HG03175 (cell line): ENCODE measurements around the gene TRIM72.
"Not testable (repeated sequence)": the region's sequence is repeated elsewhere in the genome, so short reads cannot be mapped to it uniquely, and the experiment has no call there.

Experiments
- ATAC-seq: cut with Tn5 transposase; IDR thresholded peaks from one replicate; pipeline ENCODE4 v1.9.1; 2021; ENCODE audit warnings: mild to moderate bottlenecking, moderate library complexity; ENCODE audit not compliant: unreplicated experiment

TRIM72 gene

DNA sequence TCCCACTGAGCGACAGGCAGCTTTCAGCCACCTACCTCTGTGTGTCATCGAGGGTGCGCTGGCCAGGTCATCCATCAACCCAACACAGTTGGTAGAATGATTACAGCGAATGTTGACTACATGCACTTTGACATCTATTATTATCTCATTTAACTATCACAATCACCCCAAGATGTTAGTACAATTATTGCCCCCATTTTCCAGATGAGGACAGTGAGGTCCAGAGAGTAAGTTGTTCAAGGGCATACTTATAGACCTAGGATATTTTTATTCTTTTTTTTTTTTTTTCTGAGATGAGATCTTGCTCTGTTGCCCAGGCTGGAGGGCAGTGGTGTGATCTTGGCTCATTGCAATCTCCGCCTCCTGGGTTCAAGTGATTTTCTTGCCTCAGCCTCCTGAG lies 37.5 kb downstream of the TRIM72 start:
- no peak for ATAC-seq

- no peak for ATAC-seq
Measured at GRCh38 chr16:31253642-31254045, 39.7 kb downstream of the TRIM72 start.

DNA sequence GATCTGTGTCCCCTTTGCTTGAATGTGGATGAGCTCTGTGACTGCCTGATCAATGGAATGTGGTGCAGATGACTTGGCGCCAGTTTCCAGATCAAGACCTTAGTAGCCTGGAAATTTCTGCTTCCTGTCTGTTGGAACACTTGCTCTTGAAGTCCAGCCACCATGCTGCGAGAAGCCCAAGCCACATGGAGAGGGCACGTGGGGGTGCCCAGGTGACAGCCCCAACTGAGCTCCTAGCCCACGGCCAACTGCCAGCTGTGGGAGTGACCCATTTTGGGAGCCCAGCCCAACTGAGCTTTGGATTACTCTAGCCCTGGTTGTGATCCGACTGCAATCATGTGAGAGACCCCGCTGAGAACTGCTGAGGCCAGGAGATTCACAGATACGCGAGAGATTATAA lies 42.5 kb downstream of the TRIM72 start:
- ATAC-seq = no peak

- no peak for ATAC-seq
Measured at GRCh38 chr16:31258366-31258765, 44.4 kb downstream of the TRIM72 start.

- ATAC-seq = no peak
Measured at GRCh38 chr16:31260136-31260931, 46.4 kb downstream of the TRIM72 start.

- no peak for ATAC-seq
Measured at GRCh38 chr16:31262084-31262483, 48.2 kb downstream of the TRIM72 start.

GRCh38 chr16:31265329-31266245 lies 51.7 kb downstream of the TRIM72 start:
- ATAC-seq = peak; percentile 78

- ATAC-seq = no peak
Measured at GRCh38 chr16:31267332-31268032, 53.6 kb downstream of the TRIM72 start.

GRCh38 chr16:31268033-31268365 lies 54.1 kb downstream of the TRIM72 start:
- ATAC-seq = no peak

- ATAC-seq = no peak
Measured at GRCh38 chr16:31268891-31269290, 55.0 kb downstream of the TRIM72 start.

DNA sequence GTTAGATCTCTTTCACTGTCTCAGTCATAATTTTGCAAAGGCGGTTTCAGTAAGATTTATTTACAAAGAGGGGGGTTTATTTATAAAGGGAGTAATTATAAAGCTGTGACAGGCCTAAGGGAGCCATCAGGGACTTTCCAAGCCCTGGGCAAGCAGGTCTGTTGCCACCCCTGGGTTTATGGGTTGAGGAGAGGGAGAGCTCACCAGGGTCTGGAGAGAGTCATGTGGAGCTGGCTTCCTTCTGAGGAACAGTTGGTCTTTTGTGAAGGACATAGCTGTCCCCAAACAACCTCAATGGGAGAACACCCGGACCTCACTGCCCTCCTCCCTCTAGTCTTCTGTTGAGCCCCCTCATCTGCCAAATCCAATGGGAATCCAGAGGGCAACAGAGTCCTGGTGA lies 55.6 kb downstream of the TRIM72 start:
- no peak for ATAC-seq

GRCh38 chr16:31269973-31270372 lies 56.1 kb downstream of the TRIM72 start:
- not testable (repeated sequence) for ATAC-seq

GRCh38 chr16:31270795-31271194 lies 56.9 kb downstream of the TRIM72 start:
- ATAC-seq = no peak

DNA sequence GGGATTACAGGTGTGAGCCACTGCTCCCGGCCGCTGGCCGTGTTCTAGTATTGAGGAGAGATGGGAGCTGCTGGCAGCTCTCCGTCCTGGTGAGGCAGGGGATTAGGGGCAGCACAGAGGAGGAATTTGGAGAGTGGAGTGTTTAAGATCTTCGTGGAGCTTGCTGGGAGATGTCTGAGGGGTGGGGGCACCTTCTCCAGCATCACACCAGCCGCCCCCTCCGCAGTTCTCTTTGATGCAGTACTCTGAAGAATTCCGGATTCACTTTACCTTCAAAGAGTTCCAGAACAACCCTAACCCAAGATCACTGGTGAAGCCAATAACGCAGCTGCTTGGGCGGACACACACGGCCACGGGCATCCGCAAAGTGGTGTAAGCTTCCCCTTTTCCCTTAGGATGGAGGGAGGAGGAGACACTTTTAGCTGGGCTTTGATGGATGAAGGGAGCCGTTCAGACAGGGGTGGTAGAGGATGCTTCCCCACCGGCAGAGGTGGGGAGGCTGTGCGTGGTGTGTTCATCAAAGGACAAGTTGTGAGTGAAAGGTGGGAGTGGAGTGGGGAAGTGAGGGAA lies 57.8 kb downstream of the TRIM72 start:
- ATAC-seq = no peak

GRCh38 chr16:31273187-31273586 lies 59.3 kb downstream of the TRIM72 start:
- no peak for ATAC-seq

GRCh38 chr16:31273676-31274075 lies 59.8 kb downstream of the TRIM72 start:
- ATAC-seq = no peak

GRCh38 chr16:31274831-31275816 lies 61.2 kb downstream of the TRIM72 start:
- no peak for ATAC-seq

GRCh38 chr16:31276600-31276999 lies 62.7 kb downstream of the TRIM72 start:
- no peak for ATAC-seq

- no peak for ATAC-seq
Measured at GRCh38 chr16:31277659-31278260, 63.8 kb downstream of the TRIM72 start.
